Lower leg skin (tissue), 4 donors: Measurements from ENCODE around the gene ZBTB7C. TPM values are rescaled to one million over a fixed set of nuclear protein-coding genes. Genes with fewer than 3 reads are reported as not detected.

Experiments used
- DNase-seq, 2 donors: peaks; one replicate each; pipeline ENCODE4 v3.0.0-alpha.2; 2019; ENCODE audit warnings: low spot score in 2 of 2
- H3K4me3 ChIP-seq: fragments of 200-600 bp; sonication (generic); 2 replicates; pipeline ENCODE4 v1.5.1; 2017; ENCODE audit warnings: mild to moderate bottlenecking, low read depth; ENCODE audit not compliant: poor library complexity, severe bottlenecking
- POLR2A ChIP-seq, 2 donors: fragments of 450-650 bp; IDR thresholded peaks; one replicate each; pipeline ENCODE4 v1.6.1; 2016 to 2017; ENCODE audit warnings: antibody characterized with exemption in 2 of 2, mild to moderate bottlenecking in 1 of 2, moderate library complexity in 1 of 2
- WGBS, 2 donors: methylation state at CpG; one replicate each; pipeline ENCODE4 v1.1.5; 2018; 5-methylcytosine and 5-hydroxymethylcytosine counted together
- intact Hi-C: fragments of 100-400 bp; cut with DNase I; formaldehyde crosslinking; loops from one replicate; pipeline ENCODE4 v1.15.0; 2023; ENCODE audit warnings: low total_unique reads
- total RNA-seq, 4 donors: library from RNA; depleted of rRNA; stranded (reverse); fragments of >200 nt; gene quantifications; one replicate each; pipeline ENCODE4 v1.1.0, GENCODE V29; 2016
- TF ChIP-seq, protein P1 (sequence below), 3 donors: fragments of 450-650 bp; IDR thresholded peaks; one replicate each; pipeline ENCODE4 v1.5.1; 2016; ENCODE audit warnings: antibody characterized with exemption in 3 of 3, mild to moderate bottlenecking in 3 of 3, moderate library complexity in 2 of 3

Gene ZBTB7C
- total RNA-seq, 4 donors from 2014 or later = 44.2 to 59.7 (median 50.7) TPM

DNA sequence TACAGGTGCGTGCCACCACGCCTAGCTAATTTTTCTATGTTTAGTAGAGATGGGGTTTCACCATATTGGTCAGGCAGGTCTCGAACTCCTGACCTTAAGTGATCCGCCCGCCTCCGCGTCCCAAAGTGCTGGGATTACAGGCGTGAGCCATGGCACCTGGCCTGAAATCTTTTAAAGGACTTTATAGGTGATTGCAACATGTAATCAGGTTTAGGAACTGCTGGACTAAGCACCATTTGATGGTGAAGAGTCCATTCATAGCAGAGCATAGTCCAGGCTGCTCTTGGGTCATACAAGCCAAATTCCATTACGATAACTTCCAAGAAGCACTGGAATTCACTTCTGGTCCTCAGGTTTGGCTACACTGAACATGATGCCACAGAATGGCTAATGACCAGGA, 278.1 kb downstream of the ZBTB7C start:
- intact Hi-C loops = loop anchor here (10.0 kb wide), 1 partner anchor 56 kb away; no protein-coding TSS in a partner anchor

DNA sequence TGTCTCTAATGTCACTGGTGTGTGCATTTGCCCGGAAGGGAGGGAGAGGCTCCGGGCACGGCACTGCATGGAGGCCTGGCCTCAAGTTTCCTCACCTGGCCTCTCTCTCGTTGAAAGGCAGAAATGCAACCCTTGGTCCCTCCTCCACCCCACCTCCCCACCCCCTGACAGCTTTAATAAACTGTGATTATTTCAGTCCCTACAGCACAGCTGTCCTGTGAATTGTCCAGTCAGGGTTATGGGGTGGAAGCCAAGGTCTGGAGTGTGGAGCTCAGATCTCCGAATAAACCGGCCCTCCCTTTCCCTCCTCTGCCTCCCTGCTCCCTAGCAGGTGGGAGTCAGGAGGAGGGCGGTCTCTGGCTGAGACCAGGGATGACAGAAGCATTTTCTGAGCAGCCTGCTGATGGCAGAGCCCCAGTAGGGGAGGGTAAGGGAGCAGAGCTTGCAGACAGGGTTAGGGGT, 279.5 kb downstream of the ZBTB7C start:
- WGBS, 2 donors = 44 to 54% methylated on average over 7 of the region's 7 CpGs
- no peak overlapping the region for H3K4me3 ChIP-seq
- intact Hi-C loops = loop anchor here (10.0 kb wide), 1 partner anchor 55 kb away; no protein-coding TSS in a partner anchor
- peak in 1 of 2 donors; percentile 71 for DNase-seq
- no peak for TF ChIP-seq POLR2A (IDR thresholded peaks at IDR 0.05)
- TF ChIP-seq, protein P1, sequence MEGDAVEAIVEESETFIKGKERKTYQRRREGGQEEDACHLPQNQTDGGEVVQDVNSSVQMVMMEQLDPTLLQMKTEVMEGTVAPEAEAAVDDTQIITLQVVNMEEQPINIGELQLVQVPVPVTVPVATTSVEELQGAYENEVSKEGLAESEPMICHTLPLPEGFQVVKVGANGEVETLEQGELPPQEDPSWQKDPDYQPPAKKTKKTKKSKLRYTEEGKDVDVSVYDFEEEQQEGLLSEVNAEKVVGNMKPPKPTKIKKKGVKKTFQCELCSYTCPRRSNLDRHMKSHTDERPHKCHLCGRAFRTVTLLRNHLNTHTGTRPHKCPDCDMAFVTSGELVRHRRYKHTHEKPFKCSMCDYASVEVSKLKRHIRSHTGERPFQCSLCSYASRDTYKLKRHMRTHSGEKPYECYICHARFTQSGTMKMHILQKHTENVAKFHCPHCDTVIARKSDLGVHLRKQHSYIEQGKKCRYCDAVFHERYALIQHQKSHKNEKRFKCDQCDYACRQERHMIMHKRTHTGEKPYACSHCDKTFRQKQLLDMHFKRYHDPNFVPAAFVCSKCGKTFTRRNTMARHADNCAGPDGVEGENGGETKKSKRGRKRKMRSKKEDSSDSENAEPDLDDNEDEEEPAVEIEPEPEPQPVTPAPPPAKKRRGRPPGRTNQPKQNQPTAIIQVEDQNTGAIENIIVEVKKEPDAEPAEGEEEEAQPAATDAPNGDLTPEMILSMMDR (IDR thresholded peaks at IDR 0.05) = no peak

More for the DNA sequence above, 278.1 kb downstream of the ZBTB7C start:
- WGBS, 2 donors = 81 to 93% methylated on average over 9 of the region's 9 CpGs
- peak in 1 of 2 donors; percentile 23 for DNase-seq
- H3K4me3 ChIP-seq = no peak overlapping the region
- TF ChIP-seq, protein P1 (IDR thresholded peaks at IDR 0.05) = no peak
- TF ChIP-seq POLR2A (IDR thresholded peaks at IDR 0.05) = no peak

DNA sequence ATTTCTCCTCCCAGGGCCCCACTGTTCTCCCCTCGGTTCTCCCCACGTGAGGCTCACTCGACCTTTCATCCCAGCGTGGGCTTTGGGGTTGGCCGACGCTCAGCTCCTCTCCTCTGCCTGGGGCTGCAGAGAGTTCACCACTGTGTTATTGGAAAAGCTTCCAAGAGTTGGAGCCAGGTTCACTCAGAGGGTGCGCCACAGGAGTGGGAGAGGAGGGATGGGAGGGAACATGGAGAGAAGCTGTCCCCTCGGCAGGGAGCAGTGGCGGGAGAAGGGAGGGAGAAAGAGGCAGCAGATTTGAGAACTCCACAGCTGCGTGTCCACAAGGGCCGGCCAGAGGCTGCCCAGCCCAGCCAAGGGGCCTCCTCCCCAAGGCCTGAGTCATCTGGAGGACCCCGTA, 281.6 kb downstream of the ZBTB7C start:
- peak in 1 of 2 donors; percentile 64 for DNase-seq
- intact Hi-C loops = no loop called here
- no peak overlapping the region for H3K4me3 ChIP-seq
- 64 to 75% methylated on average over 12 of the region's 12 CpGs for WGBS, 2 donors
- TF ChIP-seq, protein P1 (IDR thresholded peaks at IDR 0.05) = no peak
- TF ChIP-seq POLR2A (IDR thresholded peaks at IDR 0.05) = no peak

DNA sequence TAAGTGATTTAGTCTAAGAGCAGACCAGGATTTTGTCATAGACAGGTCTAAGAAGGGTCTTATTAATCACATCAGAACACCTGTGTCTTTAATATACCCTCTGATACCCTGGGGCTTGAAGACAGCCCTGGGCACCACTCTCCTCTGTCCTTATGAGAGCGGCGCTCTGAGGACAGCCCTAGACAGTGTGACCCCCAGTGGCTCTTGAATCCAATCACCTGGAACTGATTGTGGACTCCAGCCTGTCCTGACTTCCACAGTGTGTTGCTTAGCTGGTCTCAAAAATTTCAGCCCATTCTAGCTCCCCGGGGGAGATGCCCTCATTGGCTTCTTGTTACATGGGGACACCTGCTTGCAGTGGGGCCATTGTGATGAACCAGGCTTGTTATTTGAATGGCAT, 282.9 kb downstream of the ZBTB7C start:
- peak in 1 of 2 donors; percentile 49 for DNase-seq
- intact Hi-C loops = no loop called here
- TF ChIP-seq, protein P1 (IDR thresholded peaks at IDR 0.05) = no peak
- TF ChIP-seq POLR2A (IDR thresholded peaks at IDR 0.05) = no peak
- no peak overlapping the region for H3K4me3 ChIP-seq
- 95 to 96% methylated on average over 3 of the region's 3 CpGs for WGBS, 2 donors

DNA sequence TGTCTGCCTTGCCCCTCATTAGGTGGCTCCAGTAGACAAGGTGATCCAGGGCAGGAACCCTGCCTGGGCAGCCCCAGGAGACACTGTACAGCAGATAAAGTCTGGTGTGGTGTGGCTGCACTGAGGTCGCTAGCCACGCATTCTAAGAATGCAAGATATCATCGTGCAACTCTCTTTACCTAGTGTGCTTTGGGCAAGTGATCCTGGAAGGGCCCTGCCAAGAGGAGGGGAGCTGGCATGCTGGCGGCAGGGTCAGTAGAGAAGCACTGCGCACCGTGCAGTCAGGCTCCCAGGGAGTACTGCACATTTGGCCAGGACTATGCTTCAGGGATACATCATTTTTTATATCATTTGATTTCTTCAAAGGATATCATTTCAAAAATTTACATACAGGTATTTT, 283.5 kb downstream of the ZBTB7C start:
- no peak for TF ChIP-seq POLR2A (IDR thresholded peaks at IDR 0.05)
- TF ChIP-seq, protein P1 (IDR thresholded peaks at IDR 0.05) = no peak
- peak in 1 of 2 donors; percentile 71 for DNase-seq
- intact Hi-C loops = no loop called here
- H3K4me3 ChIP-seq = no peak overlapping the region
- WGBS, 2 donors = 52 to 64% methylated on average over 6 of the region's 6 CpGs
